OCI-LY7 (cell line): ENCODE measurements around the gene TOM1L2. TPM values are rescaled to one million over a fixed set of nuclear protein-coding genes. Genes with fewer than 3 reads are reported as not detected.

Experiments
- BruUV-seq: library from RNA; stranded (reverse); fragments of 400-500 nt; replicated peaks from 2 replicates; lab custom pipeline; 2021; lab: Mats Ljungman, UMichigan
- CTCF ChIA-PET: fragments of 300-600 bp; sonication (Branson Sonifier 250); formaldehyde crosslinking; loops from one replicate; lab custom pipeline; 2022; ENCODE audit warnings: antibody characterized with exemption; ENCODE audit not compliant: unreplicated experiment; lab: Charles Lee
- POLR2A ChIA-PET: fragments of 300-600 bp; sonication (Branson Sonifier 250); formaldehyde crosslinking; loops from one replicate; lab custom pipeline; 2022; ENCODE audit warnings: antibody characterized with exemption; lab: Charles Lee
- DNase-seq: peaks from one replicate; pipeline ENCODE4 v3.0.0-alpha.2; 2015; ENCODE audit warnings: low spot score
- H2AFZ ChIP-seq: fragments of 200-600 bp; sonication (generic), shearing (Covaris generic); 2 replicates; pipeline ENCODE4 v1.6.1; 2014; ENCODE audit warnings: mild to moderate bottlenecking, antibody characterized with exemption, low read length, moderate library complexity
- H3K27ac ChIP-seq: fragments of 200-600 bp; sonication (generic); 2 replicates; pipeline ENCODE4 v1.5.1; 2014; ENCODE audit warnings: mixed run types, low read depth, mild to moderate bottlenecking, moderate library complexity, low read length, inconsistent platforms; ENCODE audit not compliant: poor library complexity, severe bottlenecking
- H3K36me3 ChIP-seq: fragments of 200-600 bp; sonication (generic); 2 replicates; pipeline ENCODE4 v1.6.1; 2014; ENCODE audit warnings: mild to moderate bottlenecking, antibody characterized with exemption, low read length, moderate library complexity, mixed read lengths; ENCODE audit not compliant: insufficient read depth
- H3K4me1 ChIP-seq: fragments of 200-600 bp; sonication (generic); 2 replicates; pipeline ENCODE4 v1.5.1; 2014; ENCODE audit warnings: mild to moderate bottlenecking, low read length; ENCODE audit not compliant: insufficient read depth, poor library complexity, severe bottlenecking
- H3K4me2 ChIP-seq: fragments of 200-600 bp; sonication (generic); 2 replicates; pipeline ENCODE4 v1.6.1; 2014; ENCODE audit warnings: mild to moderate bottlenecking, low read length
- H3K4me3 ChIP-seq: fragments of 200-600 bp; sonication (generic); 2 replicates; pipeline ENCODE4 v1.5.1; 2014; ENCODE audit warnings: mild to moderate bottlenecking, low read depth, low read length; ENCODE audit not compliant: poor library complexity, severe bottlenecking
- H3K79me2 ChIP-seq: fragments of 200-600 bp; sonication (generic); 2 replicates; pipeline ENCODE4 v1.6.1; 2016; ENCODE audit warnings: low read depth, mild to moderate bottlenecking, low read length, moderate library complexity, mixed read lengths; ENCODE audit not compliant: insufficient read depth
- H3K9me2 ChIP-seq: fragments of 200-600 bp; sonication (generic); 2 replicates; pipeline ENCODE4 v1.6.1; 2016; ENCODE audit warnings: mild to moderate bottlenecking, low read length, mixed read lengths; ENCODE audit not compliant: insufficient read depth
- H3K9me3 ChIP-seq: fragments of 200-600 bp; sonication (generic); 2 replicates; pipeline ENCODE4 v1.6.1; 2014; ENCODE audit warnings: mild to moderate bottlenecking, mixed run types, low read length, mixed read lengths
- H4K20me1 ChIP-seq: fragments of 200-600 bp; sonication (generic); 2 replicates; pipeline ENCODE4 v1.6.1; 2014; ENCODE audit warnings: mild to moderate bottlenecking, antibody characterized with exemption, low read length, moderate library complexity, mixed read lengths; ENCODE audit not compliant: insufficient read depth
- CTCF ChIP-seq: fragments of 200-600 bp; sonication (generic); conservative IDR thresholded peaks from 2 replicates; pipeline ENCODE4 v1.5.1; 2014; ENCODE audit warnings: mild to moderate bottlenecking, antibody characterized with exemption, low read length, moderate library complexity, mixed read lengths
- EZH2phosphoT487 ChIP-seq: fragments of 200-600 bp; sonication (generic); IDR thresholded peaks from 2 replicates; pipeline ENCODE4 v1.6.1; 2018; ENCODE audit warnings: low read depth, borderline replicate concordance, mild to moderate bottlenecking, mixed run types, antibody characterized with exemption, low read length, moderate library complexity, mixed read lengths
- intact Hi-C: fragments of 100-400 bp; cut with micrococcal nuclease; formaldehyde crosslinking; loops from one replicate; pipeline ENCODE4 v1.10.0; 2022; ENCODE audit not compliant: unreplicated experiment
- total RNA-seq, 2 experiments: library from RNA; depleted of rRNA in 1 of 2; stranded (reverse); fragments of >200 nt in 1 of 2; shearing (Covaris generic) in 1 of 2; gene quantifications; 2 replicates each; pipeline ENCODE4 v1.2.3, GENCODE V29; 2014 to 2022

Gene TOM1L2
- total RNA-seq, 2 experiments from 2014 or later, result 4.9 to 14.3 TPM

DNA sequence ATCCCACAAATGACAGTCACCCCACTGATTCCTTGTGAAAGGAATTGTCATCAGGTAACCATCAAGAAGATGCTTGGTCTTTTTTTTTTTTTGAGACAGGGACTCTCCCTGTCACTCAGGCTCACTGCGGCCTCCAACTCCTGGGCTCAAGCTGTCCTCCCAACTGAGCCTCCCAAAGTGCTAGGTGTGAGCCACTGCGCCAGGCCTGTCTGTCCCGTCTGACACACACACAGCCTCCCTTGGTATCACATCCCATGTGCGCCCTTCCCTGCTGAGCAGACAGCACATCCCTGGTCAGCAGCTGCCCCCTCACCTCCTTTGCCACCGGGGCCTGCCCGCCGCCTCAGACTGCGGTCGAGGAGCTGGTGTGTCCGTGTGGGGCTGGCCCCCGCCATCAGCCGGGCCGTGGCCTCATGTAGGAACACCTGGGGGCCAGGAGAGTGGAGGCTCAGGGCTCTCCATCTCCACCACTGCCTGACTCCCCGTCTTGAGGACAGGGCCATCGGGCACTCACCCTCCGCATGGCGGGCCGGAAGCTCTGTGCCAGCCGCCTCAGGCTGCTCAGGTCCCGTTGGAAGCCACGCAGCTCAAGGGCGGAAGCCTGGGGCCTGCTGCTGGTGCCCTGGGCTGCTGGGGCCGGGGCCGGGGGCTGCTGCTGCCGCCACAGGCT lies 159.0 kb downstream of the TOM1L2 start:
- Histone ChIP-seq H3K27ac (no peak overlapping the region), H2AFZ (no peak overlapping the region), H3K4me1 (peaks cover 20% of the 10 kb centered on the region), H3K4me2 (no peak overlapping the region), H4K20me1 (no peaks in the 10 kb centered on the region), H3K36me3 (peaks cover 76% of the 10 kb centered on the region), H3K79me2 (no peaks in the 10 kb centered on the region), H3K9me3 (no peaks in the 10 kb centered on the region), H3K4me3 (no peak overlapping the region), H3K9me2 (no peaks in the 10 kb centered on the region)
- POLR2A ChIA-PET, result interaction anchor here (0.8 kb wide), 1 partner anchor 47 kb away, joined by 3 read pairs; no protein-coding TSS in a partner anchor
- no peak for TF ChIP-seq EZH2phosphoT487
- no peak for TF ChIP-seq CTCF
- CTCF ChIA-PET, result interaction anchor here (1.9 kb wide), 1 partner anchor 26 kb away, joined by 5 read pairs; no protein-coding TSS in a partner anchor
- no TSS peak for BruUV-seq
- intact Hi-C loops, result loop anchor here (2.0 kb wide), 2 partner anchors 106 to 130 kb away; no protein-coding TSS in a partner anchor
- no peak for DNase-seq

DNA sequence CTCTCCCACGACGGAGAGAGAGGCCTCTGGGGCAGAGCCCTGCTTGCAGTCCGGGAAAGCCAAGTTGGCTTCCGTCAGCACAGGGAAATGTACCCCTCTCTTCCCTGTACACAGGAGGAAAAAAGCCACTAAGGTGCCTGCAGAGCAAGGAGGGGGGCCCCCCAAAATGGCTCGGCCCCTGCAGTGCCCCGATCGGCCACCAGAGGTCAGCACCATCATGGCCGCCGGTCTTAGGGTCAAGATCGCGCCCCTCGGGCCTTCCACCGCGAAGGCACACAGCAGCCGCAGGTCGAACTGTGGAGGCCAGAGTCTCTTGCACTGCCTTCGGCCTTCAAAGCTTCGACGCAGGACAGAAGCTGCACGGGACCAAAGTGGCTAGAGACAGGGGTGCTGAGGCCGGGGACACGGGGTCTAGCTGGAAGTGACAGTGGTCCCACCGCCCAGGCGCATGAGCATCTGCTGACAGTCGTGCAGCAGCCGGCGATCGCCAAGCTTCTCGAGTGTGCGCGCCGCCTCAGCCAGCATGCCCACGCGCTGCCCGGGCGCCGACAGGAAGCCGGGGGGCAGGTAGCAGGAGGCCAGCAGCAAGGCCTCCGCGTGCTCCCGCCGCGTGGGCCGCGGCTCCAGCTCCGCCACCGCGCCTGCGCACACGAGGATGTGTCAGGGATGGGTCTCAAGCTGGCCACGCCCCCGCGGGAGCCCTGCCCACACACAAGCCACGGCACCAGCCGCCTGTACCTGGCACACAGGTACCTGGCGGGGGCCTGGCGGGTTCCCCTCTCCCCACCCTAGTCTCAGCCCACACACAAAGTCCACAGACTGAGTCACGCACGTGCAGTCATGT lies 159.8 kb downstream of the TOM1L2 start:
- no peaks in the 10 kb centered on the region for H4K20me1 ChIP-seq
- TF ChIP-seq EZH2phosphoT487 (no peak), CTCF (peak; percentile 96)
- peak; percentile 60 for DNase-seq
- CTCF ChIA-PET, result interaction anchor here (1.9 kb wide), 1 partner anchor 26 kb away, joined by 5 read pairs; no protein-coding TSS in a partner anchor
- BruUV-seq, result TSS peak; percentile 60
- H3K79me2 ChIP-seq, result no peaks in the 10 kb centered on the region
- no peak overlapping the region for H3K27ac ChIP-seq
- peaks cover 73% of the 10 kb centered on the region for H3K36me3 ChIP-seq
- intact Hi-C loops, result loop anchor here (1.0 to 2.0 kb wide), 3 partner anchors 48 to 130 kb away; no protein-coding TSS in a partner anchor
- POLR2A ChIA-PET, result interaction anchor here (0.8 kb wide), 1 partner anchor 48 kb away, joined by 3 read pairs; no protein-coding TSS in a partner anchor
- no peak overlapping the region for H3K4me3 ChIP-seq
- H3K9me2 ChIP-seq, result no peaks in the 10 kb centered on the region
- H3K4me1 ChIP-seq, result peaks cover 20% of the 10 kb centered on the region
- no peak overlapping the region for H2AFZ ChIP-seq
- no peaks in the 10 kb centered on the region for H3K9me3 ChIP-seq
- H3K4me2 ChIP-seq, result no peak overlapping the region
